Activated CD8-positive, alpha-beta memory T cell treated with anti-CD3 and anti-CD28 coated beads, Interleukin-2, amount 50 U/mL, for 24 hours (primary cell): ENCODE data around the gene TUBGCP6.

ENCODE experiments used
- DNase-seq: peaks from one replicate; pipeline ENCODE4 v3.0.0-alpha.2; 2020; ENCODE audit errors: extremely low read depth

The TUBGCP6 gene

GRCh38 chr22:50262973-50263617, 18.3 kb upstream of the TUBGCP6 start:
- no peak for DNase-seq

DNA sequence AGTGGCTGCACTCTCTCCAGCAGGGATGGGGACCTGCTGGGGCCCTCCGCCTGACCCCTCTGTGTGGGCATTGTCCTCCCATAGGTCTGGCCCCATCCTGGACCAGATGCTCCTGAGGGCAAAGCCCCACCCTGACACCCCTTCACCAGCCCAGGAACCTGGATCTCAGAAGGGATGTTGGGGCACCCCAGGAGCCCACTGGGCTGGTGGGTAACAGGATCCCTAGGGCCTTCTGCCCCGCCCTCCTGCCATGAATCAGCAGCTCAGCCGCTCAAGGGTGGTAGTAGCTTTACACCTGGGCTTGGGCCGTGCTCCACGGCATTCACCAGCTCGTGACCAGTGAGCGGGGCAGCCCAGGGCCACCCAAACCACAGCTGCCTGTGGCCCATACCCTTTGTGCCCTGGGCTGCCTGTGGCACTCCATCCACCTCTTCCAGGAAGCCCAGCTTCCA, 17.7 kb upstream of the TUBGCP6 start:
- DNase-seq: no peak

DNA sequence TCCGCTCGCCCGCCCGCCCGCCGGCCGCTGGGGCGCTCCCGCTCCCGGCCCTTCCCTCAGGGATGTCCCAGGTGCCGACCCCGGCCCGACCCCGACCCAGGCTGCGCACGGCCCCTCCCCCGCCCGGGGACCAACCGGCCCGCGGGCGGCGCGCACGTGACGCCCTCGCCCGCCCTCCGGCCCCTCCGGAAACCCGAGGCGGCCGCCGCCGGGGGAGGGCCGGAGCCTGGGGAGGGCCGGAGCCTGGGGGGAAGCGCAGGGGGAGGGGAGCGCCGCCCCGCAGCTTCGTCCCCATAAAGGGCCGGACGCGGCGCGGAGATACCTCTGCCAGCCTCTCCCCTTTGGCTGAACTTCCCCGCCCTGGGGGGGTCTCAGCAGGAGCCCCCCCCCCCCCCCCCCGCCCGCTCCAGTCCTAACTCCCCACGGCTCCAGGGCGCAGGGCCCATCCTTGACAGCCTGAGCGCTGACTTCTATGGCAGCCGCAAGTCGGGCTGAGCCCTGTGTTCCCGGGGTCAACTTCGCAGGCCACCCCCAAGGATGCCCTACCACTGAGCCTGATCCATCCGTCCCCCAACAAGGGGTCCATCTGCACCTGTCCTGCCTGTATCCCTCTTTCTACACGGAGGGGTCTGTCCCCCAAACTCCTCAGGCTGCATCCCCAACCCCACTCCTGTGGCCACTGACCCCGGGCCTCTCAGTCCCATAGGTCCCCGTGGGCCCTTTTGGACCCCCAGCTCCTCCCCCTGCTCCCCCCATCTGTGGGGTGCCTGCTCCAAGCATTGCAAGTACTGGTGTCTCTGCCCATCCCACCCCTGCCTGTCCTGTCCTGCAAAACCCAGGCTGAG, 17.0 kb upstream of the TUBGCP6 start, which contains the start of gene MAPK12:
Gene MAPK12 (minus strand): TSS at position 69 of the 845 bp plus-strand sequence. CDS start 174 bp downstream, outside the sequence.
- DNase-seq: no peak

DNA sequence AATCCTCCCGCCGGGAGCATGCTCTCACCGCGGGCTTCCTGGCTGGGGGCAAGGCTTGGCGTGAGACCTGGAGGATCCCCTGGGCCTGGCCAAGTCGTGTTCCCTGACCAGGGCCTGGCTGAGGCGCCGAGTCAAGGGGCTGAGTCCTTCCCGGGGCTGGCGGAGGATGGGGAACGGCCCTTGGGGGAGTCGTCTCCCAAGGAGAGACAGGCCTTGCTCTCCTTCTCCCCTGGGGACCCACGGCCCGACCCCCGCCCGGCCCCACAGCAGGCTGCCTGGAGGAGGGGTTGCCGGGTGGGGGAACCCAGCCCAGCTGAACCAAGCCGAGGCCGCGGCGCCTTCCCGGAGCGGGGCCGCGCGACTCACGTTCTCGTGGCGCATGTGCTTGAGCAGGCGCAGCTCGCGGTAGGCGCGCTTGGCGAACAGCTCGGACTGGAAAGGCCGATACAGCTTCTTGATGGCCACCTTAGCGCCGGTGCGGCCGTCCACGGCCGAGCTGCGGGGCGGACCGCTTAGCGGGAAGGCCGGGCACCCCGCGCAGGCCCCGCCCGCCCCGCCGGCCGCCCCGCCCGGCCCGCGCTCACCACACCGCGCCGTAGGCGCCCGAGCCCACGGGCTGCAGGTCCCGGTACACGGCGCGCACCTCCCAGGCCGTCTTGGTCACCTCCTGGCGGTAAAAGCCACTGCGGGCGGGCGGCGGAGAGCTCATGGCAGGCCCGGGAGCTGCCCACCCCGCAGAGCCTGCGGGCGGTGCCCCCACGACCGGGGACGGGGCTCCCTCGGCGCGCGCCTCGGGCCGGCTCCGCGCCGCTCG, 16.2 kb upstream of the TUBGCP6 start:
- no peak for DNase-seq

DNA sequence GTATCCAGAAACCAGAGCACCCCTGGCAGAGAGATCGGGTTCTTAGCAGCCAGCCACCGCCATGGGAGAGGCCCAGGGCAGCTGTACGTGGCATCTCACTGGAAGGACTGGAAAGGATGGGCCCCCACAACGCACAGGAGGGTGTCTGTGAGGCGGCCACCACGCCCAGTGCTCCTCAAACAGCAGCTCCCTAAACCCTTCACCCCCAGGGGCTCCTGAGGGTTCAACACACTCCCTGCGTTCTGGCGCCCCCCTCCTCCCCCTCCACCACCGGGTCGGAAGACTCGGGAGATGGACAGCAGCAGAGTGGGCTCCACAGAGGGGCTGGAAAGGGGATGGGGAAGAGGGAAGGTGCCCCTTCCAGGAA, 15.6 kb upstream of the TUBGCP6 start:
- no peak for DNase-seq

- no peak for DNase-seq
These were observed 14.5 kb upstream of the TUBGCP6 start for GRCh38 chr22:50259302-50259701.

DNA sequence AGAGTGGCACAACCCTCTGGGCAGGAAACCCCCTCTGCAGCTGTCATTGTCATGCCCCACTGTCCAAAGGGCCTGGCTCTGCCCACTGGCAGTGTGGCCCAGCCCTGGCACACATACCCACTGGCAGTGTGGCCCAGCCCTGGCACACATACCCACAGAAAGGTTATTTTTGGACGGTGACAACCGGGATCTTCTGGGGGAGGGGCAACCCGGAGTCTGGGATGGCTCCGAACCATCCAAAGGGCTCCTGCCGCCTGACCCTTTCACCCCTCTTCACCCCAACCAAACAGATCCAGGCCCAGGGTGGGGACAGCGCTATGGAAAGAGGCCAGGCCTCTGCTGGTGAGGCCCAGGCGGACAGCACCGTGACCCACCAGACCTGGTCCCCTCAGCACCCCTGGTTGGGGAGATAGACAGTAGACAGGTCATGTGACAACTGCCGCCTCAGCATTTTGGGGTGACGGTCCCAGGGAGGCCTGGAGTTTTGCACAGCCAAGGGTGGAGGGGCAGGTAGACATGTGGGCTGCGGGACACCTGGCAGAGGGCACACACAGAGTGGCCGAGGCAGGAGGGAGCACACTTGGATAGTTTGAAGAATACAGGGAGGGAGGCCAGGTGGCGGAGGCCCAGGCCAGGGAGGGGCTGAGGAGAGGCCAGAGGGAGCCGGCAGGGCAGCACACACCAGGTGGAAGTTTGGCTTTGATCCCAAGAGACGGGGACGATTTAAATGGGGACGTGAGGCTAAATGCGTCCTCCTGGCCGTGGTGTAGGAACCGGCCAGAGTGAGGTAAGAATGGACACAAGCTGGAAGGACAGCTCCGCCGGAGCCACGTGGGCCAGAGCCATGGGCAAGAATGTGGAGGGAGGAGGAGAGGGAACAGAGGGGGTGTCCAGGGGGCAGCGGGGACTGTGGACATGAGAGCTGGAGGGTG, 13.8 kb upstream of the TUBGCP6 start:
- DNase-seq: no peak

GRCh38 chr22:50257451-50258360, 12.9 kb upstream of the TUBGCP6 start:
- no peak for DNase-seq

- DNase-seq: no peak
These were observed 12.2 kb upstream of the TUBGCP6 start for GRCh38 chr22:50257041-50257440.

GRCh38 chr22:50256258-50256862, 11.5 kb upstream of the TUBGCP6 start:
- no peak for DNase-seq

- no peak for DNase-seq
These were observed 10.8 kb upstream of the TUBGCP6 start for GRCh38 chr22:50255607-50256006.

- no peak for DNase-seq
These were observed 10.3 kb upstream of the TUBGCP6 start for GRCh38 chr22:50255099-50255498.

GRCh38 chr22:50253941-50254340, 9.1 kb upstream of the TUBGCP6 start:
- no peak for DNase-seq

GRCh38 chr22:50253046-50253915, 8.5 kb upstream of the TUBGCP6 start:
- no peak for DNase-seq

GRCh38 chr22:50252082-50253045, 7.5 kb upstream of the TUBGCP6 start:
- DNase-seq: no peak

- no peak for DNase-seq
These were observed 6.8 kb upstream of the TUBGCP6 start for GRCh38 chr22:50251477-50252081.
